Neutrophil (primary cell): ENCODE measurements around the gene LAIR1.

Source experiments
- H3K27ac ChIP-seq: fragments of 200-600 bp; sonication (generic); 2 replicates; pipeline ENCODE4 v1.5.1; 2016; ENCODE audit warnings: mild to moderate bottlenecking, moderate library complexity
- H3K27me3 ChIP-seq: fragments of 200-600 bp; sonication (generic); 2 replicates; pipeline ENCODE4 v1.6.0; 2016; ENCODE audit warnings: mild to moderate bottlenecking
- H3K36me3 ChIP-seq: fragments of 200-600 bp; sonication (generic); 2 replicates; pipeline ENCODE4 v1.5.1; 2017
- H3K4me1 ChIP-seq, 2 experiments: fragments of 200-600 bp in 1 of 2; sonication (generic) in 1 of 2; 1 replicate in 1 of 2; 2 replicates in 1 of 2; pipeline versions ENCODE4 v1.5.1 to v1.6.1; 2013 to 2016; ENCODE audit warnings: low read depth in 1 of 2, low read length in 1 of 2, mild to moderate bottlenecking in 1 of 2, moderate library complexity in 1 of 2; ENCODE audit not compliant: control insufficient read depth in 1 of 2, insufficient read depth in 1 of 2
- H3K4me3 ChIP-seq, 2 experiments: fragments of 200-600 bp in 1 of 2; sonication (generic) in 1 of 2; 1 replicate in 1 of 2; 2 replicates in 1 of 2; pipeline ENCODE4 v1.5.1; 2013 to 2016; ENCODE audit warnings: low read depth in 1 of 2, low read length in 1 of 2, mild to moderate bottlenecking in 1 of 2, moderate library complexity in 1 of 2
- H3K9me3 ChIP-seq: fragments of 200-600 bp; sonication (generic); 2 replicates; pipeline ENCODE4 v1.5.1; 2016
- CTCF ChIP-seq: fragments of 200-600 bp; sonication (generic); IDR thresholded peaks from 2 replicates; pipeline ENCODE4 v1.5.1; 2016; ENCODE audit warnings: antibody characterized with exemption

LAIR1 gene

DNA sequence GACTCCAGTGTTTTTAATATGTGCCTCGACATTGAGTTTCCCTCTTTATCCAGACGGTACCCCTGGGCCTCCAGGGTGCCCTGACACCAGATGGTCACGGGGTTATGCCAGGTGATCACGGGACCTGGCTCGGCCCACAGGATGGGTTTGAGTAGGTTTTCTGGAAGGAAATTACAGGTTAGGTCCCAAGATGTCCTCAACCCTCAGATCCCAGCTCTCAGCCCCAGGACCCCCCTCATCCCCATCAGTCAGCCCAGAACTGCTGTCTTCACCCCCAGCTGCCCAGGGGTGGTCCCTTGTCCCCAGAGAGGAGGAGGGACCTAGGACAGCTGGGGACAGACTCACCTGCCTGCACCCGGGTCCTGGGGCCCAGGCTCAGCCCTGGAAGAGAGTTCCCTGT lies 26.2 kb downstream of the LAIR1 start:
- H3K9me3 ChIP-seq = no peaks in the 10 kb centered on the region
- TF ChIP-seq CTCF = no peak
- H3K4me1 ChIP-seq = peaks cover 13 to 15% of the 10 kb centered on the region in 2 experiments
- no peak overlapping the region for H3K4me3 ChIP-seq
- no peak overlapping the region for H3K27ac ChIP-seq
- no peaks in the 10 kb centered on the region for H3K27me3 ChIP-seq
- H3K36me3 ChIP-seq = no peaks in the 10 kb centered on the region

- H3K27ac ChIP-seq = no peak overlapping the region
- no peak overlapping the region for H3K4me3 ChIP-seq
- no peaks in the 10 kb centered on the region for H3K27me3 ChIP-seq
- H3K9me3 ChIP-seq = no peaks in the 10 kb centered on the region
- no peaks in the 10 kb centered on the region for H3K36me3 ChIP-seq
- no peak for TF ChIP-seq CTCF
- H3K4me1 ChIP-seq = peaks cover 12 to 13% of the 10 kb centered on the region in 2 experiments
These were observed 26.9 kb downstream of the LAIR1 start for GRCh38 chr19:54337858-54338230.

DNA sequence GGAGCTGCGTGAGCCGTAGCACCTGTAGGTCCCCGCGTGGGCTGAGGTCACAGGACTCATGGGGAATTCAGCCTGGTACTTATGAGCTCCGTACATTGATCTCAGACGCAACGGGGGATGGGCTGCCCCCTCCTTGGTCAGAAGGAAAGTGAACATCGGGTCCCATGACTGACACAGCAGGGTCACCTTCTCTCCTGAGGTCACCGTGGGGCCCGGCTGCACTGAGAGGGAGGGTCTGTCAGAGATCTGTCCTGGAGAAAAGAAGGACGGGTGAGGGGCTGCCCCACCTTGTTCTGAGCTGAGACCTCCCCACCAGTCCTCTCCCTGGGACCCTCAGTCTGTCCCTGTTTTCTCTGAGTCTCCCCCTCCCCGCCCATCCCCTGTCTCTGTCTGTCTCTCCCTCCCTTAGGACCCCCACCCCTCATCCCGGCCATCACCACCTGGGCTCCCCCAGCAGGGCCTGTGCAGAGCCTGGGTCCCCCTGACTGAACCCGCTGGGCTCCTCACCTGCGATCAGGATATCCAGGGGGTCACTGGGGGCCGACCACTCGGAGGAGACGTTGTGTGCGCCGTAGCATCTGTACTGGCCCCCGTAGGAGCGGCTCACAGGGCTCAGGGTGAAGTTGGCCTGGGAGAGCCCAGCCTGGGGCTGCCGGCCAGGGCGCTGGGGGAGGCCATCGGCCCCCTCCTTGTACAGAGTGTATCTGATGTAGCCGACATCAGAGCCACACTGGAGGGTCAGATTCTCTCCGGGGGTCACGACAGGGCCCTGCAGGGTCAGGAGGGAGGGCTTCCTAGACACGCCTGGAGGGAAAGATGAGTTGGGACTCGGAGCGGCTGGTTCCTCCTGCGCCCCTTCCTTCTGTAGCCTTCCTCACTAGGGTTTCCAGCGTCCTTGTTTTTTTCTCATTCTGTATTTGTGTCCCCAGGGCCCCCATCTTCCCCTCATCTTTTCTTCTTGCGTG lies 27.6 kb downstream of the LAIR1 start:
- Histone ChIP-seq H3K27ac (no peak overlapping the region), H3K36me3 (no peaks in the 10 kb centered on the region), H3K4me1 (peaks cover 12 to 13% of the 10 kb centered on the region in 2 experiments), H3K4me3 (no peak overlapping the region), H3K9me3 (no peaks in the 10 kb centered on the region), H3K27me3 (no peaks in the 10 kb centered on the region)
- no peak for TF ChIP-seq CTCF

GRCh38 chr19:54335979-54336892 lies 28.5 kb downstream of the LAIR1 start:
- no peak overlapping the region for H3K27ac ChIP-seq
- no peaks in the 10 kb centered on the region for H3K27me3 ChIP-seq
- no peaks in the 10 kb centered on the region for H3K9me3 ChIP-seq
- H3K4me3 ChIP-seq = no peak overlapping the region
- H3K4me1 ChIP-seq = peaks cover 12 to 13% of the 10 kb centered on the region in 2 experiments
- no peaks in the 10 kb centered on the region for H3K36me3 ChIP-seq
- TF ChIP-seq CTCF = no peak

GRCh38 chr19:54335164-54335563 lies 29.6 kb downstream of the LAIR1 start:
- Histone ChIP-seq H3K36me3 (no peaks in the 10 kb centered on the region), H3K27me3 (no peaks in the 10 kb centered on the region), H3K27ac (no peak overlapping the region), H3K4me1 (peaks cover 11 to 12% of the 10 kb centered on the region in 2 experiments), H3K9me3 (no peaks in the 10 kb centered on the region), H3K4me3 (no peak overlapping the region)
- no peak for TF ChIP-seq CTCF
